GM21786 (cell line): ENCODE results near the gene LY9.
"Not testable (repeated sequence)": the region's sequence is repeated elsewhere in the genome, so short reads cannot be mapped to it uniquely, and the experiment has no call there.

ENCODE experiments used
- ATAC-seq: cut with Tn5 transposase; IDR thresholded peaks from one replicate; pipeline ENCODE4 v1.9.1; 2021; ENCODE audit not compliant: unreplicated experiment

LY9 gene

DNA sequence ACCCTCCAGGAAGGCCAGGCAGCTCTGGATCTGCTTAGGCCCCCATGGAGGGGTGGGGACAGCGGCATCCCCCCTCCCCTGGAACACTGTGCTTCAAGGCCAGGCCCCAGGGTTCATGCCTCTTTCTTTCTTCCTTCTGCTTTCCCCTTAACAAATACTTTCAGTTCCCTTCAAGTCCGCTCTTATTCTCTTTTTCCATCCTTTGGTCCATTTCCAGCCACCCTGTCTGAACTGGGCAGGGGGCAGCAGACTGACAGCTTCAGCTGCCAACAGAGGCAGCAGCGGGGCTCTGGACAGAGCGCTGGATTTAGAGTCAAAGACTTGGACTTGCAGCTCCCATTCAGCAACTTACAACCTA is 67.8 kb downstream of the LY9 start:
- no peak for ATAC-seq

DNA sequence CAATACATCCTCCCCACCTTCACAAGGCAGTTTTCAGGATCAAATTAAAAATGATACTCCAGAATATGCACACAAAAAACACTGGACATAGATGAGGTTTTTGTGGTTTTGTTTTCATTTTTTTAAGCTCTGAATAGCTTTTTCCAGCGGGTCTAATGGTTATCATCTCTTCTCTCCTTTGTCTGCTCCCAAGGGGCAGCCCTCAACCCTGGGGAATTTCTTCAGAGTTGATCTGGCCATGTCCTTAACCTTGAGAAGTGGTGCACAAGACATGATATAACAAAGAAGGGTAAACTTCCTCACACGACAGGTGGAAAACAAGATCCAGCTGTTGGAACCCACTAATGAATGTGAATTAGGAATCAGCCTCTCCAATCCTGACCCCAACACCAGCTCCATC is 68.2 kb downstream of the LY9 start:
- ATAC-seq, result no peak

DNA sequence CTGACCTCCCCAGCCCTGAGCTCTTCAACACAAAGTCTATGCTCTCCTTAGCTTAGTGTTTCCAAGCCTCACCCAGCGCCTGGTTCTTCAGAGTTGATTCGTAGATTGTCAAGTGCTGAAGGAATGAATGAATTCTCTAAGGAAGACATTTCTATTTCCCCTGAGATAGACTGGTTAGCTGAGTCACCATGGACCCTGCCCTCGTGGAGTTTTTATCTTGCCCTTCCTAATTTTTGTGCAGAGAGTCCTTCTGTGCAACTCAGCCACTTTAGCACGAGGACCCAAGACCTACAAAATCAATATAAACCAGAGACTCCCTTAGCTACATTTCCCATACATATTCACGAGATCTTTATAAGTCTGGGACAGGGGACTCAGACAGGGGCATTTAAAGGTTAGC is 69.4 kb downstream of the LY9 start:
- ATAC-seq, result no peak

DNA sequence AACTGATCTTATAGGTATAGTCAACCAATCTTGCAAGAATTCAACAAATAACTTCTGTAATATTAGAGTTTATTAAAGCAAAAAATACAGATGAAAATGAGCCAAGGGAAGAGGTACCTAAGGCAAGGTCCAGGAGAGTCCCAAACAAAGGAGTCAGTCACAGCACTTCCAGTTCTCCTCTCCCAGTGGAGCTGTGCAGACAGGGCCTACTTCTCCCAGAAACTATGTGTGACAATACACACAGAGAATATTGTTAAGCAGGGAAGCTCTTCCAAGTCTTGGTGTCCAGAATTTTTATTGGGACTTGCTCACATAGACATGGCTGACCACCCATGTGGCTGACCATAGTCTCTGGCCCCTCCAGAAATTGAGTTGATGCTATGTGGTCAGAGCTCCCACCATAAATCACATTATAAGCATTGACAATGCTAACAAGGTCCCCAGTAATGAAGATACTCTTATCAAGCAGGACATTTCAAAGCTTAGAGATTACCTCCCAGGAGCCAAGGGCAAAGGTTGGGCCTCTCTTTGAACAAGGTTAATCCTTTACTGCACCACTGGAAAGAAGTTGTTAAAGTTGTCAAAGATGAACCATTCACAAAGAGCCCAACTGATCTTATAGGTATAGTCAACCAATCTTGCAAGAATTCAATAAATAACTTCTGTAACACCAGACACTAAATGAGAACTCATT is 70.2 kb downstream of the LY9 start:
- ATAC-seq, result no peak

DNA sequence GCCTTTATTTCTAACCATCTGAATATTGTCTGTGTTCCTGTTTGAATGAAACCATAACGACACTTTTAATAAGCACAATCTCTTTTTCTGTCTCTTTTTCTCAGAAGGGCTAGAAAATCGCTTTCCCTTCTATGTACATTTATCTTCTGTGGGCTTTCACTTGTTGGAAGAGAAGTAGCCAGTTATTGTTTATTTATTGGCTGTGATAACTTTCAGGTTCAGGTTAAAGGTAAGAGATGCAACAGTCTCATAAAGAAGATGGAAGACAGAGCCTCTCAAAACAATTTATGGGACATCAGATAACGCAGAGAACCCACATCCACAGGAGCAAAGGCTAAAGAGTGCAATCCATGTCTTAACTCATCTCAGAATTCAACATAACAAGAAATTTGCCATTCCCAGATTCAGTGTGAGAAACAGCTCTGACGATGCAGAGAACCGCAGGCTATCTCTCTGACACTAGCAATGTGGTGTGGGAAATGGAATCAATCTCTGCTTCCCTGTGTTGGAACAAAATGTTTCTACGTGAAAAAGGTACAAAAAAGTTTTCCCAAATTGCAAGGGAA is 70.8 kb downstream of the LY9 start:
- no peak for ATAC-seq

DNA sequence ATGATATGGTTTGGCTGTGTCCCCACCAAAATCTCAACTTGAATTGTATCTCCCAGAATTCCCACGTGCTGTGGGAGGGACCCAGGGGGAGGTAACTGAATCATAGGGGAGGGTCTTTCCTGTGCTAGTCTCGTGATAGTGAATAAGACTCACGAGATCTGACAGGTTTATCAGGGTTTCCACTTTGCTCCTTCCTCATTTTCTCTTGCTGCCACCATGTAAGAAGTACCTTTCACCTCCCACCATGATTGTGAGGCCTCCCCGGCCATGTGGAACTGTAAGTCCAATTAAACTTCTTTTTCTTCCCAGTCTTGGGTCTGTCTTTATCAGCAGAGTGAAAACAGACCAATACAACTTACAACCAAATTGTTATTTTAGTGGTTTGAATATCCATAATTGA is 71.7 kb downstream of the LY9 start:
- ATAC-seq, result not testable (repeated sequence)

DNA sequence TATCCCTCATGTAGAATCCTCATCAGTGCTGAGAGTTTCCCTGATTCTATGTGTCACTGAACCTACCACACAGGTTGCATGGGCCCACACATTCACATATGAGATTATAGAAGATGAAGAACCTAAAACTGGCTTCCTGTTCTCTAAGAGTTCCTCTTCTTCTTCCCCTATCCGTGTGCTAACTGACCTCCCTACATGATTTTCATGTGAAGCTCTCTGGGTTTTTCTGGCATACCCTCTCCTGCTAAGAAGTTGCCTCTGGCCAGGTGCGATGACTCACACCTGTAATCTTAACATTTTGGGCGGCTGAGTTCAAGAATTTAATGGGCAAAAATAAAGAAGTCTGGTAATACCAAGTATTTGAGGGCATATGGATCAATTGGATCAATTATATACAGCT is 72.2 kb downstream of the LY9 start:
- no peak for ATAC-seq

DNA sequence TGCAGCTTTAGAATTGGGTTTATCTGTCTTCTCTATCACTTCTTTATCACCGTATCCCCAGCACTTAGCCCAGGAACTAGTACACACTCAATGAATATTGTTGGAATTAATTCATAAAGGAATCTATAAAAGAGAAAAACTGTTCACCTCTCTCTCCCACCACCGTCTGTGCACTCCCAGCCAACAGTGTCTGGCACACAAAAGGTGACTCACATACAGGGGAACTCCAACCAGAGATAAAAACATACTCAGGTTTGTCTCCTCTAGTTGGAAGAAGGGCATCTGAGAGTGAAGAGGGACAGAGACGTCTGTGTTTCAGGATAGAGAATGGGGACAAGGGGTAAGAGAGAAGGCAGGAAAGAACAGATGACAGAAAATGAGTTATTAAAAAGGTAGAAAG is 79.0 kb downstream of the LY9 start:
- ATAC-seq, result no peak

DNA sequence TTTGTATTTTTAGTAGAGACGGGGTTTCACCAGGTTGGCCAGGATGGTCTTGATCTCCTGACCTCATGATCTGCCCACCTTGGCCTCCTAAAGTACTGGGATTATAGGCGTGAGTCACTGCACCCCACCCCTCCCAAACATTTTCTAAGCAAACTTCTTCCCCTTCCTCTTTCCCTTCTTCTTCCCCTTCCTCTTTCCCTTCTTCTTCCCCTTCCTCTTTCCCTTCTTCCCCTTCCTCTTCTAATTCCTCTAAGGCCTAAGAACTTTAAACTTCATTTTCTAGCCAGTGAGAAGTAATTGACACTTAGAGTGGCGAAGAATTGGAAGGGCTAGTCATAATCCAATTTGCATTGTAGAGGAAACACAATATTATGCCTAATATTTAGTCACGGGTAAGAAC is 79.6 kb downstream of the LY9 start:
- ATAC-seq, result not testable (repeated sequence)

DNA sequence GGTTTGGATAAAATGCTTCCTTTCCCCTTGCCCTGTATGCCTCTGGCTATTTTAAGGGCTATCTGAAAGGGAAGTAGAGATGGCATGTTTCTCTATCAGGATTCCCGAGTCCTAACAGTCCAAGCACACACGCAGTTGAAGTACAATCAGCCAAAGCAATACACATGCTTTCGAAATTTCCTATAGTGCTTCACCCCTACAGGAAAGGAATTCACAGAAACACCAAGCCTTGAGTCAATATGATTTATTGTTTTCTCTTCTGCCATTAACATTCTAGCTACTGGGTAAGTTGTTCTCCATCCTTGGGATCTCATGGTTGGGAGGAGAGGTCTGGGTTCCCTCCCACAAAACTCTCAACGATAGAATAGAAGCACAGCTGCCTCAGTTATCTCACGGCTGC is 80.3 kb downstream of the LY9 start:
- ATAC-seq, result no peak

DNA sequence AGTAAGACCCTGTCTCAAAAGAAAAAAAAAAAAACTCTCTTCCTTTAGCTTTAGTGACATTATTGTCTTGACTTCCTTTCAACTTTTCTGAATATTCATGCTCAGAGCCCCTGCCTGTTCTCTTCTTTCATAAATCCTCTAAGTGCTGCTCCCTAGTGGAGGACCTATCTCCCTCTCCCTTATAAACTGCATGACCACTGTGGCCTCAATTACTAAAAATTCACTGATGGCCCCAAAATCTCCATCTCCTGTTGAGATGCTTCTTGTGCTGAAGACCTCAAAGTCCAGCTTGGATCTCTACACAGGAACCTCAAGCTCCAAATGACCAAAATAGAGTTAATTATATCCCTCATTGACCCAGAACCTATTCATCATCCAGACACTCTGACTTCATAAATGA is 81.2 kb downstream of the LY9 start:
- ATAC-seq, result no peak
